HG03457 (cell line): ENCODE measurements around the gene CYP19A1.
"Not testable (repeated sequence)": the region's sequence is repeated elsewhere in the genome, so short reads cannot be mapped to it uniquely, and the experiment has no call there.

Source experiments
- ATAC-seq: cut with Tn5 transposase; IDR thresholded peaks from one replicate; pipeline ENCODE4 v1.9.1; 2021; ENCODE audit warnings: moderate number of reproducible peaks; ENCODE audit not compliant: unreplicated experiment

Gene CYP19A1

DNA sequence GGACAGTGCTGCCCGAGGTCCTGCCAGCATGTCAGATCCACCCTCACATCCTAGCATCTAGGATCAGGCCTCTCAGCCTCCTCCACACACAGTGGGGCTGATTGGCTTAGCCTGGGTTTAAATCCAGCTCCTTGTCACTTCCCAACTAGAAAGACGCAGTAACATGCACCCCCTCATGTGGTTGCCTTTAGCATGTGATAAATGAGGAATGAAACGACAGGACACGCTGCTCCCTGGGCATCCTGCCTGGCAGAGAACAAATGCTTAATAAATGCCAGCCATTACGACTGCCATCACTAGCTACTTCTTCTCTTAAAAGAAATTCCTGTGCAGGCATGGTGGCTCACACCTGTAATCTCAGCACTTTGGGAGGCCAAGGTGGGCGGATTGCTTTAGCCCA, 149.6 kb downstream of the CYP19A1 start:
- not testable (repeated sequence) for ATAC-seq

DNA sequence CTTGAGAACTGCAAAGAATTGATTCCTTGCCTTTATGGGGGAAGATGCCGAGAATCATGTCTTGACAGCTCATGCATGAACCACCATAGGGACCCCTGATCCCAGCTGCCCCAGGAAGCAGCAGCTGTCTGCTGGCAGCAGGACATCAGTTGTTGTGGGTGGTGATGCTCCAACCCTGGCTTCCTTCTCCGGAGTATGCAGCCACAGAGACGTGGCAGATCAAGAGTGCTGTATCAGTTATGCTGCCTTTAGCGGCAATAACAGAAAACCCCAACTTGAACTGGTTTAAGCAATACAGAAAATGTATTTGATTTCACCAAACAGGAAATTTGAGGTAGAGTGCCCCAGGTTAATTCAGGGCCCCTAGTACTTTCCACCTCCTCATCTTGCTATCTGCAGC, 151.5 kb downstream of the CYP19A1 start:
- no peak for ATAC-seq

GRCh38 chr15:51186181-51186705, 152.2 kb downstream of the CYP19A1 start:
- ATAC-seq = no peak

GRCh38 chr15:51185213-51186159, 152.9 kb downstream of the CYP19A1 start:
- no peak for ATAC-seq

DNA sequence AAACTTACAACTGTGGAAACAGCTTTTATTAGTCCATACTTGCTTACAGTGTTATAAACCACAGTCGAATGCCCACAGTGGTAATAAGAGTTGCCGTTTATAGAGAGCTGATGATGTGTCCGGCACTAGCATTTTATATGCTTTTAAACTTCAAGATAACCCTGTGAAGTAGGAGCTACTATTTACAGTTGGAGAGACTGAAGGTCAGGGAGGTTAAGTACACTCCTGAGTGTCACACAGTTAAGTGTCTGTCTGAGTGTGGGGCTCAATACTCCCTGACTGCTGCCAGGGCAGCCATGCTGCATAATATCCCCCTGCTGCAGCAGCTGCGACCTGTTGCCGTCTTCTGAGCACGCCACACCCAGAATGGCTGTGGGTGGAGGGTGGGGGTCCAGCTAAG, 153.8 kb downstream of the CYP19A1 start:
- ATAC-seq = no peak

GRCh38 chr15:51183076-51183475, 155.3 kb downstream of the CYP19A1 start:
- ATAC-seq = no peak

- ATAC-seq = no peak
These were observed 156.5 kb downstream of the CYP19A1 start for GRCh38 chr15:51181905-51182304.

GRCh38 chr15:51181221-51181620, 157.2 kb downstream of the CYP19A1 start:
- ATAC-seq = no peak

DNA sequence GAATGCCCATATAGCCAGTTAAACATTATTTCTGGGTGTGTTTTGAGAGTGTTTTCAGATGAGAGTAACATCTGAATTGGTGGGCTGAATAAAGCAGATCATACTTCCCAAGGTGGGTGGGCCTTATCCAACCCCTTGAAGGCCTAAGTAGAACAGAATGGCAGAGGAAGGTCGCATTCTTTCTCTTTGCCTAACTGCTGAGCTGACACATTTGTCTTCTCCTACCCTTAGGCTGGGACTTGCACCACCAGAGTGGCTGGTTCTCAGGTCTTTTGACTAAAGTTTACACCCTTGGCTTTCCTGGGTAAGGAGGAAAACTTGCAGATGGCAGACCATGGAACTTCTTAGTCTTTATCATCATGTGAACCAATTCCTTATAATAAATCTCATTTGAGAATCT, 157.9 kb downstream of the CYP19A1 start:
- no peak for ATAC-seq

- ATAC-seq = no peak
These were observed 158.4 kb downstream of the CYP19A1 start for GRCh38 chr15:51180011-51180410.

GRCh38 chr15:51172193-51172592, 166.2 kb downstream of the CYP19A1 start:
- ATAC-seq = no peak

- ATAC-seq = no peak
These were observed 166.8 kb downstream of the CYP19A1 start for GRCh38 chr15:51171634-51171932.

DNA sequence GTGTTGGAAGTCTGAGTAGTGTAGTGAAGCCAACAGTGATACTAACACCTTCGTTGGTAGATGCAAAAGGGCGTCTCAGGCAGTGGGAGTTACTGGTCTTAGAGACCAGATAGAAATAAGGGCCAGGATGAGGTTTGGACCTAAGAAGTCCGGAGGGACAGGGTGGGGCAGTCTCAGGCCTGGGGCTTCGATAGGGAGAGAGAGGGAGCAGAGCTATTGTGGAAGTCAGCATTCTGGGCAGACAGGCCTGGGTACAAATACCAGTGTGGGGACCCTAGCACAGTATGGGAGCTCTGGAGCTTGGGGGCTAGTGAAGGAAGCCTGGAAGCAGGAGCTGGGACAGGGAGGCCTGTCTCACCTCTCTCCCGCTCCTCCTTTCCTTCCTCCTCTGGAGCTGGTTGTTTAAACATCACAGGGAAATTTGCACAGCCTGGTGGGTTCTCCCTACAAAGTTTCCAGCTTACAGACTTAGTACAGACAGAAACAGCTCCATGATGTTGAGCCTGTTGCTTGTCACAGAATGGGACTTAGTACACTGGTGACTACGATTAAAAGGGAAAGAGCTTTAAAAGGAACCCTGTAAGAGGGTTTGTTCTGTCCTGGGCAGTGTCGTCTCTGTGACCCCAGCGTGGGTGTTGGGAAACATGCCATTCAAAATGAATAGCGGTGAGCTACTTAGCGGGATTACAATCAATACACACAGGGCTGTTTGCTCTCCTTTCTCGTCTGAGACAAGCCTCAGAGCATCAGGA, 167.3 kb downstream of the CYP19A1 start:
- ATAC-seq = no peak

- ATAC-seq = no peak
These were observed 169.7 kb downstream of the CYP19A1 start for GRCh38 chr15:51168700-51169099.

DNA sequence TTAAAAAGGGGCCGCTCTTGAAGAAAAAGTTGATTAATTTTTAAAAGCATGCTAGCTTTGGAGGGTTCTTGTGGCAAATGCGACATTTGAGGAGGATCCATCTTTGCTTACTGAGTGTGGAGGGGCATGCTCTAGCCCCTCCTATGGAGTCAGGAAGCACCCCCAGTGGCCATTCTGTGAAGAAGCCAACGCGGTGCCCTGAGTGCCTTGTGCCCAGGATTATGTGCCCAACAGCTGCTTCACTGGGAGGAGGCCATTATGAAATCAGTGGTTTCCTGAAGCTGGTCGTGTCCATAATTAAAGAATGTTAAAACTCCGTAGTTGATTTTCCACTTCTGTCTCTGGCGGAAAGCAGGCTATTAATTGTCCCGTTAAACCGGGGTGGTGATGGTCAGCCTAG, 174.6 kb downstream of the CYP19A1 start:
- ATAC-seq = no peak

DNA sequence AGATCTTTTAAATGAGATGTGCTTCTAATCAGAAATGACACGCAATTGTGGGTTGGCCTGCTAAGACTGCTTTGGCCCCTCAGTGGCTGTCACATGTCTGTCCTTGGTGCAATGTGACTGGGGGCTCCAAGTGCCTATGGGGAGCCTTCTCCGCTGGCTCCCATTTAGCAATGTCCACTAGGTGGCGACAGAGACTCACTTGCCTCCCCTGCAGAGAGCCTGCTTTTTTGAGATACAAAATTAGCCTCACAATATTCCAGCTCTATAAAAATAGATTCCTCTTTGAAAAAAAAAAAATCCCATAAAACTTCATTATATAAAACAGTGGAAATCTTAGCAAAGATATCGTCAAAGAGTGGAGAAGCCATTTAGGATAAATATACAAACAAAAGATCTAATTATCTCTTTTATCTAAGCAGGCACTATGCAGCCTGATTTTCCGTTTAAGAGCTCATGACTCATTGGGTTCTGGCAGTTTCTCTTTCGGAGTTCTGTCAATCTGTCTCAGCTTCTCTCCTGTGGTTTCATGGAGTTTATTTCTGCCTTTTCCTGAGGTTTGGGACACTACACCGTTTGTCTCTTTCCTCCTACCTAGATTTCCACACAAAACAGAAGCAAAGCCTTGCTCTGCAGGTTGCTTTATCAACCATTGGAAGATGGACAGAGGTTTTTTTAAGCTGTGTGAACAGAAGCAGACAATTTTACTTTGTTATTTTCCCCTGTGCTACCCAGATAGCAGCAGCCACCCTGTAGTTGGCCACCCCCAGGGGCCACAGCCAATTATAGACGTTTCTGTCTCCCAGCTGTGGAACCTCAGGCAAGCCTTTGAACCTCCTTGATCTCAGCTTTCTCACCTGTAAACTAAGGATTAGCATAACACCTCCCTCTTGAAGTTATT, 175.3 kb downstream of the CYP19A1 start:
- no peak for ATAC-seq

DNA sequence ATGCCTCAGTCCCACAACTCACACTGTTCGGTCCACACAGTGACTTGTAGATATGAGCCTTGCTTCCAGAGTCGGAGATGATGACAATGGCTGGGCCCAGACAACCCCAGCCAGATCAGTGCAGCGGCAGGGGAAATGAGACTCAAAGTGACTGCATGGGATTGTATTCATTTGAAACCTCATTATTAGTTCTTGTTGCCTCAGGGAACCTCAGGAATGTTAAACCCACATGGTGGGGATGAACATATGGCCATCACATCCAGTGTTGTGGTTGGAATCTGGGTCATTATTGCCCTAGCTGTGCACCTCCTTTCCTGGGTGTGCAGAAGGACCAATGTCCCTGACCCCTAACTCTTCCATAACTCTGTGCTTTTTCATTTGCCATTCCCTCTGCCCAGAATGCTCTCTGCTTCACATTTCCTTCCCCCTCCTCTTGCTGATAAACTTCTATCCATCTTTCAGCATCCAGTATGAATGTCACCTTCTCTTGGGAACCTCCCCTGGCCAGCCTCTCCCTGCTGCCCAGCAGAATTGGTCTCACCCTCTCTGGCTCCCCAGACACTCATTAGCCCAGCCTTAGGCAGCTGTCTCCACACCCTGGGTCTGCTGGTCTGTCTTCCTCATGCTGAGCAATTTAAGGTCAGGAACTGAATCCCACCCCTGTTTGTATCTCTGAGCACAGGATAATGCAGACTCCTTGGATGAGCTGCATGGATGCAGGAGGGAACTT, 176.7 kb downstream of the CYP19A1 start:
- no peak for ATAC-seq

DNA sequence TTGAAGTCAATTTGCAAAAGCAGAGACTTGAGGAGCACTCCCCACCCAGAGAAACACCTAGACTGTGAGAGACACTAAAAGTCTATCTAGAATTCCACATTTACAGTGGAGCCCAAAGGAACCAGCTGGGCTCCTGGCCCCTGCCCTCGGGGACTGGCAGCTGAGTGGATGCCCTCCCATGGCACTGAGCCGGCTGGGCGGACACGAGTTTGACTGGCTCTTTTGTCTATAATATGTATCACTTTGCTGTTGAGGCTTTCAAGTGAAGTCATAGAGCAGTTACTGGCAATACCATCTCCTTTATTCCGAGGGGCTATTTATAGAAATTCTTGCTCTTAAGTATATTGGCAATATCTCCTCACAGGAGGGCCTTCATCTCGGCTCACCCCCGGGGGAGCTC, 177.9 kb downstream of the CYP19A1 start:
- ATAC-seq = no peak
